Middle frontal gyrus (tissue), 1 donor: ENCODE measurements around the gene MCM9.
"Not testable (repeated sequence)": the region's sequence is repeated elsewhere in the genome, so short reads cannot be mapped to it uniquely, and the experiment has no call there.

Experiments used
- DNase-seq: peaks from one replicate; pipeline ENCODE4 v3.0.0-alpha.2; 2015; ENCODE audit warnings: low spot score; ENCODE audit errors: extremely low spot score

The MCM9 gene

GRCh38 chr6:118800394-118801071, 134.4 kb downstream of the MCM9 start:
- peak; percentile 91 for DNase-seq

GRCh38 chr6:118799826-118800225, 135.1 kb downstream of the MCM9 start:
- no peak for DNase-seq

GRCh38 chr6:118796548-118796947, 138.4 kb downstream of the MCM9 start:
- not testable (repeated sequence) for DNase-seq

- DNase-seq = no peak
These were observed 143.5 kb downstream of the MCM9 start for GRCh38 chr6:118791499-118791898.

GRCh38 chr6:118789954-118790353, 145.0 kb downstream of the MCM9 start:
- DNase-seq = no peak

- no peak for DNase-seq
These were observed 145.5 kb downstream of the MCM9 start for GRCh38 chr6:118789419-118789818.

- no peak for DNase-seq
These were observed 146.3 kb downstream of the MCM9 start for GRCh38 chr6:118788702-118789101.

GRCh38 chr6:118787724-118788423, 147.1 kb downstream of the MCM9 start:
- no peak for DNase-seq

GRCh38 chr6:118786596-118787453, 148.1 kb downstream of the MCM9 start:
- DNase-seq = no peak

GRCh38 chr6:118785601-118786000, 149.4 kb downstream of the MCM9 start:
- DNase-seq = no peak

- DNase-seq = no peak
These were observed 150.3 kb downstream of the MCM9 start for GRCh38 chr6:118784641-118785164.

GRCh38 chr6:118783931-118784550, 150.9 kb downstream of the MCM9 start:
- DNase-seq = no peak

- DNase-seq = no peak
These were observed 152.3 kb downstream of the MCM9 start for GRCh38 chr6:118782651-118783050.

- no peak for DNase-seq
These were observed 153.1 kb downstream of the MCM9 start for GRCh38 chr6:118781897-118782296.

GRCh38 chr6:118780668-118781067, 154.3 kb downstream of the MCM9 start:
- no peak for DNase-seq

- DNase-seq = peak; percentile 56
These were observed 158.1 kb downstream of the MCM9 start for GRCh38 chr6:118776607-118777549.

GRCh38 chr6:118775381-118775780, 159.6 kb downstream of the MCM9 start:
- no peak for DNase-seq

GRCh38 chr6:118774581-118774980, 160.4 kb downstream of the MCM9 start:
- DNase-seq = no peak

GRCh38 chr6:118772886-118773285, 162.1 kb downstream of the MCM9 start:
- no peak for DNase-seq

GRCh38 chr6:118771253-118771652, 163.7 kb downstream of the MCM9 start:
- no peak for DNase-seq
